Neural progenitor cell (in vitro differentiated cells): Measurements from ENCODE around the gene TPD52L1. TPM values are rescaled to one million over a fixed set of nuclear protein-coding genes. Genes with fewer than 3 reads are reported as not detected.

Experiments
- DNase-seq: peaks from one replicate; pipeline ENCODE4 v3.0.0-alpha.2; 2016; ENCODE audit warnings: low spot score
- H2AFZ ChIP-seq: fragments of 200-600 bp; sonication (generic); replicated peaks from 2 replicates; pipeline ENCODE4 v1.6.1; 2016; ENCODE audit warnings: antibody characterized with exemption
- H3F3A ChIP-seq: fragments of 200-600 bp; sonication (generic); 2 replicates; pipeline ENCODE4 v1.6.1; 2016; ENCODE audit warnings: antibody characterized with exemption, low read depth
- H3K27ac ChIP-seq: fragments of 200-600 bp; sonication (generic); 2 replicates; pipeline ENCODE4 v1.5.1; 2016; ENCODE audit warnings: mild to moderate bottlenecking
- H3K27me3 ChIP-seq: fragments of 200-600 bp; sonication (generic); 2 replicates; pipeline ENCODE4 v1.6.1; 2016; ENCODE audit warnings: mild to moderate bottlenecking, moderate library complexity
- H3K36me3 ChIP-seq: fragments of 200-600 bp; sonication (generic); 2 replicates; pipeline ENCODE4 v1.5.1; 2016
- H3K4me1 ChIP-seq: fragments of 200-600 bp; sonication (generic); 2 replicates; pipeline ENCODE4 v1.6.1; 2016; ENCODE audit warnings: mixed run types
- H3K4me2 ChIP-seq: fragments of 200-600 bp; sonication (generic); 2 replicates; pipeline ENCODE4 v1.6.1; 2016
- H3K4me3 ChIP-seq: fragments of 200-600 bp; sonication (generic); 2 replicates; pipeline ENCODE4 v1.5.1; 2016
- H3K79me2 ChIP-seq: fragments of 200-600 bp; sonication (generic); 2 replicates; pipeline ENCODE4 v1.6.1; 2016; ENCODE audit warnings: low read depth
- H3K9ac ChIP-seq: fragments of 200-600 bp; sonication (generic); 2 replicates; pipeline ENCODE4 v1.6.1; 2016
- H3K9me3 ChIP-seq: fragments of 200-600 bp; sonication (generic); 2 replicates; pipeline ENCODE4 v1.5.1; 2016; ENCODE audit warnings: low read depth
- H4K20me1 ChIP-seq: fragments of 200-600 bp; sonication (generic); 2 replicates; pipeline ENCODE4 v1.6.1; 2016; ENCODE audit warnings: low read depth
- H3K27ac Mint-ChIP-seq: 3 replicates; pipeline ENCODE4 v1.8.0; 2021; ENCODE audit warnings: mixed read lengths
- H3K27me3 Mint-ChIP-seq: 2 replicates; pipeline ENCODE4 v1.8.0; 2022; ENCODE audit warnings: low read depth, mild to moderate bottlenecking, inconsistent platforms, moderate library complexity, mixed read lengths; ENCODE audit not compliant: insufficient read depth
- H3K36me3 Mint-ChIP-seq: 3 replicates; pipeline ENCODE4 v1.8.0; 2021; ENCODE audit warnings: mixed read lengths
- H3K4me1 Mint-ChIP-seq: 3 replicates; pipeline ENCODE4 v1.8.0; 2021; ENCODE audit warnings: mixed read lengths
- H3K4me3 Mint-ChIP-seq: 3 replicates; pipeline ENCODE4 v1.8.0; 2021; ENCODE audit warnings: mild to moderate bottlenecking, moderate library complexity, mixed read lengths
- H3K9me3 Mint-ChIP-seq: 3 replicates; pipeline ENCODE4 v1.8.0; 2020; ENCODE audit warnings: mixed read lengths
- CTCF ChIP-seq: fragments of 200-600 bp; sonication (generic); IDR thresholded peaks from 2 replicates; pipeline ENCODE4 v1.5.1; 2017; ENCODE audit warnings: antibody characterized with exemption, mild to moderate bottlenecking
- EZH2 ChIP-seq: fragments of 200-600 bp; sonication (generic); IDR thresholded peaks from 2 replicates; pipeline ENCODE4 v1.6.1; 2017; ENCODE audit warnings: antibody characterized with exemption, mild to moderate bottlenecking, moderate library complexity
- EZH2phosphoT487 ChIP-seq: fragments of 200-600 bp; sonication (generic); IDR thresholded peaks from 2 replicates; pipeline ENCODE4 v1.6.1; 2017; ENCODE audit warnings: antibody characterized with exemption
- total RNA-seq: library from RNA; depleted of rRNA; stranded (reverse); fragments of >200 nt; gene quantifications from 2 replicates; pipeline ENCODE4 v1.2.3, GENCODE V29; 2015; ENCODE audit warnings: low replicate concordance

The TPD52L1 gene
- total RNA-seq, 1 donor from 2014 or later, result 9.5 TPM

DNA sequence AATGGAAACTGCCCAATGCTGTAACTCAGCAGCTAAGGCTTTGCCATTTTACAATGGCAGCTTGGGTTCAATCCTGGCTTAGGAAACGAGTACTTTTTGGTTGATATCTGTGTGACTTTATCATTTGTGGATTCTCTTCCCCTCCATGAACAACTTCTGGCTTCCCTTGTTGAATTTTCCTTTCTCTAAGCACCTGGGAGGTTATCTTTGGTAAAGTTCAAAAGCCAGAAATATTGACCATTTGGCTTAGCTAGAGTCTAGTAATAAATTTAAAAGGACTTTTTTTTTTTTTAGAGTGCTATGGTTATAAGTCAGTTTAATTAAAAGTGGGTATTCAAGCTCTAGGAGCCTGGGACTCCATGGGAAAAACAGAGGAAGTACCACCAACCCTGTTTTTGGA, 31.7 kb upstream of the TPD52L1 start:
- no peaks in the 10 kb centered on the region for H3K27me3 Mint-ChIP-seq
- H3K36me3 Mint-ChIP-seq, result peaks cover 1% of the 10 kb centered on the region
- H3K4me2 ChIP-seq, result no peak overlapping the region
- no peak overlapping the region for H3K27ac ChIP-seq
- no peak overlapping the region for H3K4me3 Mint-ChIP-seq
- no peak for DNase-seq
- H3K9me3 ChIP-seq, result no peaks in the 10 kb centered on the region
- no peaks in the 10 kb centered on the region for H3F3A ChIP-seq
- H3K4me3 ChIP-seq, result no peak overlapping the region
- no peaks in the 10 kb centered on the region for H3K27me3 ChIP-seq
- H2AFZ ChIP-seq, result no peak overlapping the region
- TF ChIP-seq EZH2, result no peak
- TF ChIP-seq CTCF, result no peak
- no peaks in the 10 kb centered on the region for H3K36me3 ChIP-seq
- H3K9ac ChIP-seq, result no peak overlapping the region
- H3K27ac Mint-ChIP-seq, result no peak overlapping the region
- no peaks in the 10 kb centered on the region for H3K79me2 ChIP-seq
- no peaks in the 10 kb centered on the region for H4K20me1 ChIP-seq
- H3K4me1 ChIP-seq, result peaks cover 10% of the 10 kb centered on the region
- peaks cover 9% of the 10 kb centered on the region for H3K9me3 Mint-ChIP-seq
- peaks cover 3% of the 10 kb centered on the region for H3K4me1 Mint-ChIP-seq

GRCh38 chr6:125123051-125123450, 30.5 kb upstream of the TPD52L1 start:
- no peak overlapping the region for H3K4me3 Mint-ChIP-seq
- H3K27me3 Mint-ChIP-seq, result no peaks in the 10 kb centered on the region
- H3F3A ChIP-seq, result no peaks in the 10 kb centered on the region
- H3K79me2 ChIP-seq, result no peaks in the 10 kb centered on the region
- DNase-seq, result no peak
- no peaks in the 10 kb centered on the region for H4K20me1 ChIP-seq
- H3K9me3 ChIP-seq, result no peaks in the 10 kb centered on the region
- H3K4me2 ChIP-seq, result no peak overlapping the region
- no peak overlapping the region for H3K9ac ChIP-seq
- no peak for TF ChIP-seq EZH2phosphoT487
- TF ChIP-seq EZH2, result no peak
- TF ChIP-seq CTCF, result no peak
- H3K4me1 Mint-ChIP-seq, result peaks cover 3% of the 10 kb centered on the region
- peaks cover 9% of the 10 kb centered on the region for H3K9me3 Mint-ChIP-seq
- no peak overlapping the region for H2AFZ ChIP-seq
- peaks cover 10% of the 10 kb centered on the region for H3K4me1 ChIP-seq
- H3K27ac ChIP-seq, result no peak overlapping the region
- H3K27me3 ChIP-seq, result no peaks in the 10 kb centered on the region
- no peaks in the 10 kb centered on the region for H3K36me3 ChIP-seq
- H3K36me3 Mint-ChIP-seq, result peaks cover 1% of the 10 kb centered on the region
- no peak overlapping the region for H3K27ac Mint-ChIP-seq
- H3K4me3 ChIP-seq, result no peak overlapping the region

GRCh38 chr6:125123468-125124048, 30.0 kb upstream of the TPD52L1 start:
- H3F3A ChIP-seq, result no peaks in the 10 kb centered on the region
- no peak overlapping the region for H3K27ac Mint-ChIP-seq
- H3K79me2 ChIP-seq, result no peaks in the 10 kb centered on the region
- H3K36me3 ChIP-seq, result no peaks in the 10 kb centered on the region
- peak overlapping the region; percentile 47 for H2AFZ ChIP-seq
- peaks cover 3% of the 10 kb centered on the region for H3K4me1 Mint-ChIP-seq
- H3K9me3 ChIP-seq, result no peaks in the 10 kb centered on the region
- H3K9me3 Mint-ChIP-seq, result peaks cover 9% of the 10 kb centered on the region
- no peak overlapping the region for H3K27ac ChIP-seq
- no peaks in the 10 kb centered on the region for H3K27me3 ChIP-seq
- no peaks in the 10 kb centered on the region for H4K20me1 ChIP-seq
- no peak overlapping the region for H3K9ac ChIP-seq
- peaks cover 1% of the 10 kb centered on the region for H3K36me3 Mint-ChIP-seq
- H3K4me3 ChIP-seq, result no peak overlapping the region
- H3K4me1 ChIP-seq, result peaks cover 10% of the 10 kb centered on the region
- H3K4me3 Mint-ChIP-seq, result no peak overlapping the region
- no peak overlapping the region for H3K4me2 ChIP-seq
- no peak for DNase-seq
- TF ChIP-seq EZH2phosphoT487 (no peak), EZH2 (no peak), CTCF (no peak)
- no peaks in the 10 kb centered on the region for H3K27me3 Mint-ChIP-seq
